Frontal cortex (tissue), 4 donors: ENCODE measurements around the gene CLDN7. TPM values are rescaled to one million over a fixed set of nuclear protein-coding genes. Genes with fewer than 3 reads are reported as not detected.
A peak's percentile ranks its signal among the peaks of the same experiment; 100 is the strongest.

Experiments
- DNase-seq, 2 donors: peaks; one replicate each; pipeline ENCODE4 v3.0.0; 2012; ENCODE audit warnings: low spot score in 2 of 2
- FAIRE-seq: peaks from 2 replicates; lab custom pipeline; 2012; peaks lifted over from hg19 to GRCh38; lab: Jason Lieb, UNC
- total RNA-seq: library from RNA; depleted of rRNA; stranded (reverse); fragments of >200 nt; gene quantifications from one replicate; pipeline ENCODE4 v1.2.3, GENCODE V29; 2014
- donor health status: control.
- donor health status: control.
- donor health status: control.

The CLDN7 gene
- total RNA-seq, 1 donor from 2014 or later, result 0.82 TPM

DNA sequence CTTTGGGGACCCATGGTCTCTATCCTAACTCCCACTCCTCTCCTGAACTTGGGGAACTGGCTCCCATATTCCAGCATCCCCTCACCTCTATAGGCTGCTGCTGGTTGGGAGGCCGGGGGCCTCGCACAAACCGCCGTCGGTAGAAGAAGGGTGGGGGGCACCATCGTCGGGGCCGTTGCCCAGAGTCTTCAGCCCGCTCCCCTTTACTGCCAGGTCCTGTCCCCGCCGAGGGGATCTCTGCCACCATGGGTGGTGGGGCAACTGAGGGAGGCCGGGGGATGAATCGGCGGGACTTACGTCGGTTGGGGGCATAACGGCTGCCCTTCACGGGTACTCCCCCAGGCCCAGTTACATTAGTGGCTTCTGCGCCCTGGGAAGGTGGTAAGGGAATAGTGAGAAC, 27.9 kb upstream of the CLDN7 start:
- DNase-seq (no peak), FAIRE-seq (no peak)

- no peak for FAIRE-seq
- peak in 1 of 2 donors; percentile 20 for DNase-seq
Observed at GRCh38 chr17:7289256-7290032, 27.2 kb upstream of the CLDN7 start.

- DNase-seq (no peak), FAIRE-seq (no peak)
Observed at GRCh38 chr17:7285679-7286078, 23.4 kb upstream of the CLDN7 start.

DNA sequence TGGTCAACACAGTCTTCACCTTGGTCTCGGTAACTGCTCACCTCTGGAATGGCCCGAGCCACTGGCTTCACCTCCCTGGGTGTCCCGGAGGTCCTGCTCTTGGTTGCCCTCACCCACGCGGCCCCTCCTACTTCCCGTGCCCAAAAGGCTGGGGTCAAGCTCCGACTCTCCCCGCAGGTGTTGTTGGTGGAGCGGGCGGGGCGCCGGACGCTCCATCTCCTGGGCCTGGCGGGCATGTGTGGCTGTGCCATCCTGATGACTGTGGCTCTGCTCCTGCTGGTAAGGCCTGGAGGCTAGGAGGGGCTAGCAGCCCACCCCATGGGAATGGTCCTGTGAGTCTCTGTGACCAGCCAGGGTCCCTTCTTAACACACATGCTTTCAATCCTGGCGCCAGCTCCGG, 22.6 kb upstream of the CLDN7 start:
- DNase-seq, result no peak
- no peak for FAIRE-seq

DNA sequence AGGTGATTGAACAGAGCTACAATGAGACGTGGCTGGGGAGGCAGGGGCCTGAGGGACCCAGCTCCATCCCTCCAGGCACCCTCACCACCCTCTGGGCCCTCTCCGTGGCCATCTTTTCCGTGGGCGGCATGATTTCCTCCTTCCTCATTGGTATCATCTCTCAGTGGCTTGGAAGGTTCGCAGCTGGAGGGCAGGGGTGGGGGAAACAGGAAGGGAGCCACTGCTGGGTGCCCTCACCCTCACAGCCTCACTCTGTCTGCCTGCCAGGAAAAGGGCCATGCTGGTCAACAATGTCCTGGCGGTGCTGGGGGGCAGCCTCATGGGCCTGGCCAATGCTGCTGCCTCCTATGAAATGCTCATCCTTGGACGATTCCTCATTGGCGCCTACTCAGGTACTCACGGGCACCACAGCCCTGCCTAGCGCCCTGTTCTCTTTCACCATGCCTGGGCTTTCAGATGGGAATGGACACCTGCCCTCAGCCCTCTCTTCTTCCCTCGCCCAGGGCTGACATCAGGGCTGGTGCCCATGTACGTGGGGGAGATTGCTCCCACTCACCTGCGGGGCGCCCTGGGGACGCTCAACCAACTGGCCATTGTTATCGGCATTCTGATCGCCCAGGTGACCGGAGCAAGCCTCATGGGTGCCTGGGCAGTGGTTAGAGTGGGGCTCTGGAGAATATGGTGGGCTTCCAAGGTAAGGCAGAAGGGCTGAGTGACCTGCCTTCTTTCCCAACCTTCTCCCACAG, 21.4 kb upstream of the CLDN7 start:
- no peak for DNase-seq
- FAIRE-seq, result no peak

GRCh38 chr17:7282752-7283321, 20.6 kb upstream of the CLDN7 start:
- FAIRE-seq, result no peak
- DNase-seq, result peak in 1 of 2 donors; percentile 17

GRCh38 chr17:7281953-7282751, 19.9 kb upstream of the CLDN7 start:
- FAIRE-seq, result no peak
- peak in 1 of 2 donors; percentile 35 for DNase-seq

GRCh38 chr17:7281074-7281952, 19.0 kb upstream of the CLDN7 start, which contains the start of gene SLC2A4:
SLC2A4 (plus strand) TSS chr17:7281718; CDS start chr17:7281935, 217 bp downstream.
- DNase-seq (peak; percentile 85 to 98), FAIRE-seq (no peak)

GRCh38 chr17:7280519-7281073, 18.3 kb upstream of the CLDN7 start:
- peak; percentile 88 to 95 for DNase-seq
- no peak for FAIRE-seq

DNA sequence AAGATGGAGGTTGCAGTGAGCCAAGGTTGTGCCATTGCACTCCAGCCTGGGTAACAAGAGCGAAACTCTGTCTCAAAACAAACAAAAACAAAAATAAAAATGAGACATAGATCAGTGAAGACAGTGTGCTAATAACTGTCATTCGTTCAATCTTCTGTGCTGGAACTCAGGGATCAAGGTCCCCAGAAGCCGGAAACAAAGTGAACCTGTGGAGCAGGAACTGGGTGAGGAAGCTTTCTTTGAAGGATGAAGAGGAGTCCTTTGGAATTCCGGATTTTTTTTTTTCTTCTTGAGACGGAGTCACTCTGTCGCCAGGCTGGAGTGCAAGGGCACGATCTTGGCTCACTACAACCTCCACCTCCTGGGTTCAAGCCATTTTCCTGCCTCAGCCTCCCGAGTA, 17.2 kb upstream of the CLDN7 start:
- DNase-seq, result peak in 1 of 2 donors; percentile 6
- FAIRE-seq, result no peak

DNA sequence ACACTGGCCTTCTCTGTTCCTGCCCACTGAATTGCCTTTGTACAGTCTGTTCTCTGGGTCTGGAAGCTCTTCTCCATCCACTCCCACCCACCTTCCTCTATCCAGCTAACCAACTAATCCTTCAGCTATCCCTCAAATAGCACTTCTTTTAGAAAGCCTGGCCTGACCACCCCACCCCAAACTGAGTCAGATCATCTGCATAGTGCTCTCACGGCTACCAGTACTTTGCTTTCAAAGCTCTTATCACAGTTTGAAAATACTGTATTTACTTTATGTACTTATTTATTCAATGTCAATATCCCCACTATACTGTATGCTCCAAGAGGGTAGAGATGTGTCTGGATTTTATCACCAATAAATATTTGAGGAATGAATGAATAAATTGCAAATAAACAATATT, 4.5 kb upstream of the CLDN7 start:
- FAIRE-seq (no peak), DNase-seq (no peak)

- DNase-seq, result no peak
- FAIRE-seq, result no peak
Observed at GRCh38 chr17:7263801-7264078, 1.5 kb upstream of the CLDN7 start.

DNA sequence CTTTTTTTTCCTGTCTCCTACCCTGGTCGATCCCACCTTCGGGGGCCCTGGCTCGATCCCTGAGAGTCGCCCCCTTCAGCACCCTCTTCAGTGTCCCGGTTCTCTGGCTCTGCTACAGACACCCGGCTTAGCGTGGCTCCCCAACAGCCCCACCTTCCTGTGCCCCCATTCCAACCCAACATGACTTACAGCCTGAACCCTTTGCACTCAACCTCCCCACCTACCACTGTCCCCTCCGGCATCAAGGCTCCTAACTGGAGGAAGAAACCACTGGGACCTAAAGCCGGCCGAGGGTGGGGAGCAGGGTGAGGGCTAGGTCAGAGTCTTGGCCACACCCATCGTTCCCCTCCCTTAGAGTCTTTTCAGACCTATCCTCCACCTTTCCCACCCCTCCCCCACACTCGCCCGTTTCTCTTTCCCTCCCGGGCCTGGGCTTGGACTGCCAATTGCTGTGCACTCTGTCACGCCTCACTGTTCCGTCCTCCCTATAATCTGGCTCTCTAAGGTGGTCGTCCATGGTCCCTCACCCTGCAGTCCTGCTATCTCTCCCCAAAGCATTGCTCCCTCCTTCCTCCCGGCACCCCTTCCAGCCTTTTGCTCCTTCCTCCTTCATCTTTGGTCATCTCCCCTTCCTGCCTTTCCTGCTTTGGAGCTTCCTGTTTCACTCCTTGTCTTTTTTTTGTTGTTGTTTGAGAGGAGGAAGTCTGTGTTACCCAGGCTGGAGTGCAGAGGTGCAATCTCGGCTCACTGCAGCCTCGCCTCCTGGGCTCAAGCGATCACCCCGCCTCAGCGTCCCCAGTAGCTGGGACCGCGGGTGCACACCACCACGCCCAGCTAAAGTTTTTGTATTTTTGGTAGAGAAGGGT, 890 bp upstream of the CLDN7 start:
- FAIRE-seq (no peak), DNase-seq (no peak)

- FAIRE-seq (no peak), DNase-seq (no peak)
Observed at GRCh38 chr17:7261379-7262191, 693 bp downstream of the CLDN7 start.

- no peak for FAIRE-seq
- no peak for DNase-seq
Observed at GRCh38 chr17:7260651-7261378, 1.5 kb downstream of the CLDN7 start.

DNA sequence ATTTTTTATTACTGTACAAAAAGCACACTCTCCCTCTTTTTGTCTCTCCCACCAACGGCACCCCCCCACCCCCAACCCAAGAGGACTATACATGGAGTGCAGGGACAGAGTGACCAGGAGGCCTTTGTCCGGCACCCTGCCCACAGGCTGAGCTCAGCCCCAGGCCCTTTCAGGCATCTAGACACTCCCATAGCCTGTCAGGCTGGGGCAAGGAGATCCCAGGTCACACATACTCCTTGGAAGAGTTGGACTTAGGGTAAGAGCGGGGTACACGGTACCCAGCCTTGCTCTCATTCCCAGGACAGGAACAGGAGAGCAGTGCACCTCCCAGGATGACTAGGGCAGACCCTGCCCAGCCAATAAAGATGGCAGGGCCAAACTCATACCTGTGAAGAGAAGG, 2.1 kb downstream of the CLDN7 start:
- no peak for DNase-seq
- FAIRE-seq, result no peak

- DNase-seq, result no peak
- no peak for FAIRE-seq
Observed at GRCh38 chr17:7259555-7259889, 2.8 kb downstream of the CLDN7 start.
